Activated CD4-positive, alpha-beta T cell treated with anti-CD3 and anti-CD28 coated beads, Interleukin-2, amount 50 U/mL, for 48 hours (primary cell): Measurements from ENCODE around the gene SFN.
"Not testable (repeated sequence)": the region's sequence is repeated elsewhere in the genome, so short reads cannot be mapped to it uniquely, and the experiment has no call there.

Experiments
- DNase-seq, 2 experiments: peaks; one replicate each; pipeline ENCODE4 v3.0.0-alpha.2; 2020

The SFN gene

GRCh38 chr1:26862781-26863684 lies at the start of gene SFN:
TSS of gene SFN (plus strand) at chr1:26863149. CDS start at chr1:26863213, 64 bp downstream.
- DNase-seq: peak; percentile 74 to 78

DNA sequence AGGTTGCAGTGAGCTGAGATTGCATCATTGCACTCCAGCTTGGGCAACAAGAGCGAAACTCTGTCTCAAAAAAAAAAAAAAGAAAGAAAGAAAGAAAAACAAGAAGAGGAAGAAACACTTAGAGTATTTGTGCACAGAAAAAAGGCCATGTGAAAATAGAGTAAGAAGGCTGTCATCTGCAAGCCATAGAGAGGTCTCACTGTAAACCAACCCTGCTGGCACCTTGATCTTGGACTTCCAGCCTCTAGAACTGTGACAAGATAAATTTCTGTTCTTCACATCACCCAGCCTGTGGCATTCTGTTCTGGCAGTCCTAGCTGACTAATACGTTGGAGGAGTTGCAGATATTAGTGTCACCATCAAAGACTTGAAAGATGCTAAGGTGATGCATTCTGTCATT lies 48.6 kb upstream of the SFN start:
- no peak for DNase-seq

- no peak for DNase-seq
Observed at GRCh38 chr1:26814893-26815292, 48.1 kb upstream of the SFN start.

DNA sequence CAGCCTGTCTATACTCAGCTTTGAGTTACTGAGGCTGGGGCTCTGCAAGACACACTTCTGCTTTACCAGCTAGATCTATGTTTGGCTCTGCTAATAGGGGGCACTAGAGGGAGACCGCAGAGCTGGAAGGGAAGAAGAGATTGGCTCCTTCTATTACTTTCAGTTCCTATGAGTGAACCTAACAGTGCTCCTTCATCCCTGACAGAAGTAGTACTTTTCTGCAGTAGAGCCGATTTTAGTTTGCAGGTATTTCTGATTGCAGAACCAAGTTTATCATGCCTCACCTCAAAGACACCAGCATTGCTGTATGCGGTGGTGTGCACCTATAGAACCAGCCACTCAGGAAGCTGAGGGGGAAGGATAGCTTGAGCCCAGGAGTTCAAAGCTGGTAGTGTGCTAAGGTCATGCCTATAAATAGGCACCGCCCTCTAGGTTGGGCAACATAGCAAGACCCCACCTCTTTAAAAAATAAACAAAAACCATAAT lies 42.1 kb upstream of the SFN start:
- no peak for DNase-seq

- no peak for DNase-seq
Observed at GRCh38 chr1:26822737-26823395, 40.1 kb upstream of the SFN start.

GRCh38 chr1:26824731-26825130 lies 38.2 kb upstream of the SFN start:
- no peak for DNase-seq

- DNase-seq: peak; percentile 71 to 74
Observed at GRCh38 chr1:26826261-26827105, 36.5 kb upstream of the SFN start, which contains the start of gene ZDHHC18. TSS of gene ZDHHC18 (plus strand) at chr1:26826688. CDS start at chr1:26826805, 117 bp downstream.

DNA sequence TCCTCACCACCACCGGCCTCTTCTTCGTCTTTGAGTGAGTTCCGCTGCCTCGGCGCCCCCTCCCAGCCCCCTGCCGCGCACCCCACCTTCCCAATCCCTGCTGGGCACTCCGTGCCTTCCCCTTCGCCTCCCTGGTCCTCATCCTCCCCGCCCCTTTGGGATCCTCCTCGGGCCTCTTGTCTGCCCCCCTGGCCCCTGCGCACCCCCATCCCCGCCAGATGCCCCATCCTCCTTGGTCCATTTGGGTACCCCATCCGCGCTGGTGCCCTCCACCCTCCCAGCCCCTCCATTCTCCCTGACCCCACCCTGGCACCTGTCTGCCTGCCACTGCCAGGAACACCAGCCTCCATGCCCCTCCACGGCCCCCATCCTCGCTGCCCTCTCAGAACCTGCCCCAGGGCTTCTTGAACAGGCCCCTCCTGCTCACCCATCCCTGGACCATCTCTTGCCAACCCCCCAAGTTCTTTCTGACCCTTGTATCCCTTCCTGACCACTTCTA lies 35.8 kb upstream of the SFN start:
- no peak for DNase-seq

- no peak for DNase-seq
Observed at GRCh38 chr1:26827663-26828062, 35.3 kb upstream of the SFN start.

- peak; percentile 28 to 40 for DNase-seq
Observed at GRCh38 chr1:26828411-26828991, 34.4 kb upstream of the SFN start.

DNA sequence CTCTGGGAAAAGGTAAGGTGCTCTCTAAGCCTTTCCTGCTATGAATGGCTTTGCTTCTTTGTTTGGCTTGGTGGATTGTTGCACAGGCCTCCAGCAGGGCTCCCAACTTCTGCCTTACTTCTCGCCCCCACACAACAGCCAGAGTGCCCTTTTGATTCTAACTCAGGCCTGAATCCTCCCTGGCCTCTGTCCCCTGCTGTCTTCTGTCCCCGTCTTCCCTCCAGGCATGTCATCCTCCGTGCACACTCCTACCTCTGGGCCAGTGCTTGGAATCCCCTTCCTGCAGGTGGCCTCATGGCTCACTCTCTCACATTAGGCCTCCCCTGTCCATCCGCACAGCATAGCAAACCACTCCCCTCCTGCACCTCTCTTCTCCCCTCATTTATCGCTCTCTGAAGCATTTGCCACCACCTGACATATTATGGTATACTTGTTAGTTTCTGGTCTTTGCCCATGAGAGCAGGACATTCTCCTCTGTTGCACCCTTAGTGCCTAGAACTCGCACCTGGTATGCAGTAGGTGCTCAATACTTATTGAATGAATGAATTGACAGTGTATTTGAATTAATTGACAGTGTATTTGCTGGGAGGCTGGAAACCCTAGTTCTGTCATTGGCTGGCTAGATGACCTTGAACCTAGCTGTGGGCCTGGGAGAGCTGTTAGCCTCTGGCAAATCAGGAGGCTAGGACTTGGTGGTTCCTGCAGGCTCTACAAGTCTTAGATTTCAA lies 33.6 kb upstream of the SFN start:
- DNase-seq: no peak

GRCh38 chr1:26831059-26831458 lies 31.9 kb upstream of the SFN start:
- DNase-seq: no peak

DNA sequence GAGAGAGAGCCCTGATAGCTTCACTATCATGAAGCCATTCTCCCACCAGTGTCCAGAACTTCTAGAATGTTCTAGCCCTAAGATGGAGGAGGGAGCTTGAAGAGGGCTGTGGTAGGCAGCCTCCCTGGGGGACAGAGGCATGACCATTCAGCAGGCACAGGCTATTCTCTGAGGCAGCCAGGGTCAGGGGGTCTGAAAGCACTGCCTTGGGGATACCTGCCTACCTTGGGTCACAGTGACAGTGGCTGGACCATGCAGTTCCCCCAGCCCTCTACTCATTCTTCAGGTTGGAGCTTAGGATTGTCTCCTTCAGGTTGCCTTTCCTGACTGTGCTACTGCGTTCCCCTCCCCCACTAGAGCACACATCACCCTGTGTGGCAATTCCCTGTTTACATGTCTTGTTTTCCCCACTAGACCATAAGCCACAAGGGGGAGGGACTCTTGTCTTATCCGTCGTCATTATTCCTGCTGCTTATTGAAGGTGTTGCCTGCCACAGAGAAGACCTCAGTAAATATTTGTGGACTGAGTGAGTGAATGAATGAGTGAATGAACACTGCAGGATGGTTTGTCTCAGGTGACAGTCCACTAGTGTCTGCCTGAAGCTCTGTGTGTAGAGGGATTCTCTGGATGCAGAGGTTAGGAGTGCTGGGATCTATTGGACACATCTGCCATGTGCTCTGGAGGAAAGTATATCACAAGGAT lies 31.3 kb upstream of the SFN start:
- no peak for DNase-seq

DNA sequence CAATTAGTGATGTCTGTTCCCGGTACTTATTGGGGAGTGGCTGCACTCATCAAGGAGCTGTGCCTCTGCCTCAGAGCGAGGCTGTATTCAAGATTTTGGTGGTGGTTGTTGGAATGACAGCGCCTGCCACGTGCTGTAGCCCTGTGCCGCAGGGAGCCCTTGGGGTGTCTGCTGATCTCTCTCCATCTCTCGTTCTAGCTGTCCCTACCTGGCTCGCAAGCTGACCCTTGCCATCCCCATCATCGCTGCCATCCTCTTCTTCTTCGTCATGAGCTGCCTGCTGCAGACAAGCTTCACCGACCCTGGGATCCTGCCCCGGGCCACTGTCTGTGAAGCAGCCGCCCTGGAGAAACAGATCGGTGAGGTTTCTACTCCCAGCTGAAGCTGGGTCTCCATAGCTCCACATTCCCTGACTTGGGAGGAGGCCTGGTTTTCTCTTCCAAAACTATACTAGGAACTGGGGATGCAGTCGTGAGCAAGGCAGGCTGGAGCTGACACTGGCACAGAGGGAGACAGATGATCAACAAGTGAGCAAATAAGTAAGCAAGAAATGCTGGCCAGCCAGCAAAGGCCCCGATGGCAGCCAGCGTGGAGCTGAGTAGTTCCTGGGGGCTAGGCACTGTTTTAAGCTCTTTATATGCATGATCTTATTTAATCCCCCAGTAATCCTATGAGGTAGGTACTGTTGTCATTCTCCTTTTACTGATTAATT lies 30.5 kb upstream of the SFN start:
- no peak for DNase-seq

- peak; percentile 78 to 83 for DNase-seq
Observed at GRCh38 chr1:26833432-26834405, 29.2 kb upstream of the SFN start.

- DNase-seq: not testable (repeated sequence)
Observed at GRCh38 chr1:26837665-26838064, 25.3 kb upstream of the SFN start.

DNA sequence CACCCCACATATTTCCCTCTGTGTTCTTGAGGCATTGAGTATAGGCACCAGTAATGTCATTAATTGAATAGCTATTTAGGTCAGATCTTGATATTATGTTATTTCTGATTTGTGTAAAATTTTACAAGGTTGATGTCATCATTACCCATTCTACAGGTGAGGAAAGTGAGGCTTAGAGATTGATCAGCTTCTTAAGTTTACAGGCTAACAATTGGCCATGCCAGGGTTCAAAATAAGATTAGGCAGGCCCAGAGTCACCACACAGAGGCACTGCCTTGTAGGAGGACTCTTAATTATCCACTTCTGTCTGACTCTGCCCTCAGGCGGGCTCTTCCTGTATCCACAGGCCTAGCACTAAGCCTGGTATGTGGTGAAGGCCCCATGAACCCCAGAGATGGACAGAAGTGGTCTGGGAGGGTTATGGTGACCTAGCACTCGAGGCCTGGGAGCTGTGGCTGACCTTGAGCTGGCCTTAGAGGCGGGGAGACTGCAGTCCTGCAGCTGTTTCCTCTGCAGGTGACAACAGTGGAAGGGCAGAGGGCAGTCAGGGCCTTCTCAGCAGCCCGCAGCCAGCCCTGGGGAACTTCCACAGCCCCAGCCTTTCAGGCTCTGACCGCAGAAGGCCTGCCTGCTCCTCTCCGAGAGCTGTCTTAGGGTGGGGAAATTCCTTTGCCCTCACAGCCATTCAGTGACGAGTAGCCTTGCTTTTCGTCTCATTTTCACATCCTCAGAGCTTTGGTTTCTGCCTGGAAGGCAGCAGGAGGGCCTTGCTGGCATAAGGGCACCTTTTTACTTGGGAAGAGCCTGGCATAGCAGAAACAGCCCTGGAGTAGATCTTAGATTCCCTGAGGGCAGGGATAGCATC lies 24.2 kb upstream of the SFN start:
- peak; percentile 64 to 74 for DNase-seq

- DNase-seq: no peak
Observed at GRCh38 chr1:26839339-26839722, 23.6 kb upstream of the SFN start.
